CD4-positive, alpha-beta T cell treated with Interferon gamma for 1 hour (primary cell): ENCODE measurements around the gene DOCK4.

Experiments
- DNase-seq: peaks from one replicate; pipeline ENCODE4 v3.0.0-alpha.2; 2020

DOCK4 gene

DNA sequence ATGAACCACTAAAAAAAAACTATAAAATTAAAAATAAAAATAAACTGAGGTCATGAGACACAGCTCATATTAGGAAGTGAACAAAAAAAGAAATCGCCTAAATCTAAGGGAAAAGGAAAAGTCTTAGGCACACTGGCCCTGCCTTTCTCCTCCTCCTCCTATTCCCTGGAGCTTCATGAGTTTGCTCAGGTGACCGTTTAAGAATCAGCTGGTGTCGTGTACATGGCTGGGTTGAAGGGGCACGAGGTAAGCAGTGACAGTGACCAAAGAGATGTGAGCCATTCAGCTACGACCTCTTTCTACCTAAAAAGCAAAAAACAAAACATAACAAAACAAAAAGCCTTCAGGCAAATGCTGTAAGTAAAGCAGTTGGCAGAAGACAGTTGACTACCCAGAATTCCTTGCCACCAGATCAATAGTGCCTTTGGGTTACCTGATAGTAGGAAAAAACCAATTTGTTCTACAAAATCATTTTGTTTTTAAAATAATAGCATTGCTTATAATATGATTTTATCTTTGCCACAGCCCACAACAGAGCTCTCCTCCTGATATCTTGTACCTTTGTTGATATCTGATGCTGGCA, 135.4 kb downstream of the DOCK4 start:
- no peak for DNase-seq

DNA sequence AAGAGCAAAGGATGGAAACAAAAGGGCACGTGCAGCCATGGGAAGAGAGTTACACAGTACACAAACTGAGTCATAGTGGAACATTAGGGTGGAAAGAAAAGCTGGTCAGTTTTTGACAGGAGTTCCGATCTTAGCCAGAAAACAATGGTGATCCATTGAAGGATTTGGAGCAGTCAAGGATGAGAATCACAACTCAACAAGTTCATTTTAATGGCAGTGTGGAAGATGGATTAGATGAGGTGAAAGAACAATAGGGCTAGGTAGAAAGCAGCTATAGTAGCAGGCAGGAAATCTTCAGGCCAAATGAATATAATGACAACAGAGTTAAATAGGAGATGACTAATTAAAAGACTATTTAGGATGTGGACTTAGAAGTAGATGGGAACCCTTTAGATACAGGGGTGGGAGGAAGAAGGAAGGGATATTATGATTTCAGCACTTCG, 136.3 kb downstream of the DOCK4 start:
- DNase-seq, result no peak

DNA sequence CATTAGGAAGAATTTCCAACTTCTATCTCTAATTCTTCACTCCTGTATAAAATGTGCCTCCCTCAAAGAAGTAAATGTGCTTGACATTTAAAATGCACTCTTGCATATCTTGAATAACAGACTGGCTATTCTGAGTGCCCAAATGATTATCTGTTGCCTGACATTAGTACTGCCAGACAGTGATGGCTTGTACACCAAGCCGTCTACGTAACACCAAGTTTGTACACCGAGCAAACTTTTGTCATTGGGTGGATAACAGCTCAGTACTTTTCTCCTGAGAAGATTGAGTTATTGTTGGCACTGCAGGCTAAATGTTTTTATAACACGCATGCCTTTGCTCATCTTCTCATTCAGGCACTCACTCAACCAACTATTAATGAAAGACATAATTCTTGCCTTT, 137.2 kb downstream of the DOCK4 start:
- no peak for DNase-seq

DNA sequence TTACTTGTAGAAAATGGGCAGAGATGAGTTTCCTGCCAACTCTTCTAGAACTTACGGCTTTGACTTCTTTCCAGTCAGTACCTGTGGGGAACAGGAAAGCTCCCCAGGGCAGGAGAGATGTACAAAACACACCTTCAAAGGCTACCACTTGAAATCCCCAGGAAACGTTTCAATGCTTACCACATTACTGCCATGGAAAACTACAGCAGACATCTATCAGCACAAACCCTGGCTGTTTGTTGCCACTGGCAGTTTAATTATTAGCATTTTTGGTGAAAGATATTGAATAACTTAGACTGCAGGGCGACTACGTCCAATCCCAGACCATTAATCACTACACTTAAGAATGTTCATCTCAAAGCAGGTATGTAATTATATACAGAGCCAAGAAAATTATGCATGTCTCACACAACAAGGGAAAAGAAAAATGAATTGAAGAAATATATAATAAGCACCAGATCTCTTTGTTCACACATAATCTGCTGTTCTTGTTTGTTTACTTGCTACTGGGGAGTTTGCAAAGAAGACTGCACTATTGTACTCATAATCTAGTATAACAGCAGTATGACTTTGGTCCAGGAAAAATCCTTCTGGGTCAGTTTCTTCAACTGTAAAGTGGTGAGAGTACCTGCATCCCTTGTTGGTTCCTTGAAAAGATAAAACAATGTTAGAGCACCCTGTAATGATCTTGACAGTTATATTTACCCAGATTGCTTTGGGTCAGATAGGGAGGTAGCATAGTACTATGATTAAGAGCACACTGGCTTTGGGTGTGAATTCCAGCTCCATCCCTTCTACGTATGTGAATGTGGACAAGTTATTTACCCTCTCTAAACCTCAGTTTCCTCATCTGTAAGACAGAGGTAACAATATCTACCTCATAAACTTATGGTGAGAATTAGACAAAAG, 138.3 kb downstream of the DOCK4 start:
- no peak for DNase-seq

DNA sequence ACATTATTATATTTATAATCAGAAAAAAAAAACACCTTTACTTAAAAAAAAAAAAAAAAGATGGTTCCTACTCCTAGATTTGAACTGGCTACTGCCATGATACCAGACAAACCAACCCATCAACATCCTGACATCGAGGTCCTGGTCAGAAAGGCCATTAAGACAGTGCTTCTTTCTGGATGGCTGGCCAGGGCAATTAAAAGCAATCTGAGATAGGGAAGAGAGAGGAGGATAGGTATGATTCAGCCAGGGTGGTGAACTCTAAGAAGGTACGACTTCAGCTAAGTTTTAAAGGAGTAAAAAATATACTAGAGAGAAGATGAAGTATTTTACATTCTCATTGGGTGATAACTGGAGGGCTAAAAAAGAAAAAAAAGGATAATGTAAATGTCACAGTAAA, 139.0 kb downstream of the DOCK4 start:
- no peak for DNase-seq

DNA sequence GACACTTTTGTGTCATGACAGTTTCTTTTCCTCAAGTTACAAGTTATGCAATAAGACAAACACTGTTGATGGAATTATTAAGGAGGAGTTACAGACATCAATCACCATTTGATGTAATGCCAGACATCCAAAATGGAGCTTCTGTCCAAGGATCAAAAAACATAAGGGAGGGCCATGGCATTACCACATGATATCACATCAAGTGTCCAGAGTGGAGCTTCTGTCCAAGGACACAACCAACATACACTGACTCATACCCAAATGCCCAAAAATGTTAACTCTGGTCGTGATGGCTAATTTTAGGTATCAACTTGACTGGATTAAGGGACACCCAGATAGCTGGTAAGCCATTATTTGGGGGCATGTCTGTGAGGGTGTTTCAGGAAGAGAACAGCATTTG, 140.4 kb downstream of the DOCK4 start:
- no peak for DNase-seq

DNA sequence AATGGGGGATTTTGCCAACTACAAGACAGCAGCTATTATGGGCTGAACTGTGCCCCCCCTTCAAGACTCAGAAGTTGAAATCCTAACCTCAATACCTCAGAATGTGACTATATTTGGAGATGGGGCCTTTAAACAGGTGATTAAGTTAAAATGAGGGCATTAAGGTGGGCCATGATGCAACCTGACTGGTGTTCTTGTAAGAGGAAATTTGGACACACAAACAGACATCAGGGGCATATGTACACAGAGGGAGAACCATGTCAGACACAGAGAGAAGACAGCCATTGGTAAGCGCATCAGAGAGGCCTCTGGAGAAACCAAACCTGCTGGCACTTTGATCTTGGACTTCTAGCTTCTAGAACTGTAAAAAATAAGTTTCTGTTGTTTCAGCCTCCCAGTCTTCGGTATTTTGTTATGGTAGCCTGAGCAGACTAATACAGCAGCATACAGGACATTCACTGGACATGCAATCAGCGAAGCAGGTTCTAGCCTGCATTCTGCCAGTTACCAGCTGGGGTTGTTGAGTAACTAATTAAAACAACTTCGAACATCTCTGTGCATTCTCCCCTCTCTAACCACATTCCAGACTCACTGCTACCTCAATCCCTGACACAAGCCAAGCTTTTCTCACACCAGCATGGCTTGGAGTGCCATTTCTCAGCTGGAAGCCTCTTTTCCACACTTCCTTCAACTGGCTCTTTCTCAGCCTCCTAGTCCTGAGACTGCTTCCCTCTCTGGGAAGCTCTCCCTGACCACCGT, 141.4 kb downstream of the DOCK4 start:
- DNase-seq, result no peak

DNA sequence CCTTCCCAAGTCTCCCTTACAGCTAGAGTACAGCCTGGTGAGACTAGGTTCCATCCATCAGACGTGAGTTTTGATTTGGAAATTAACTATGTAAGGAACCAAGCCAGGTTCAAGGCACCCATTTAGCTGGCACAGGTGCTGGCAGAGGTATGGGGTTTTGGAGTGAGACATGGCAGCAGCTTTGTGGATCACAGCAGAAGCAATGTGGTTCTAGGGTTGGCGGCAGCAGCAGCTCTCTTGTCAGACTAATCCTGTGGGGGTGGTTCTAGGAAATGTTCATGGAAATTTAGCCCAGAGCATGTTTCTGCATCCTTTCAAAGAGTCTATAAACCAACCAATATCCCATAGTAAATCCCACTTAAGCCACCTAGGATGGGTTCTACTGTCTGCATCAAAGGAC, 142.2 kb downstream of the DOCK4 start:
- DNase-seq, result no peak

DNA sequence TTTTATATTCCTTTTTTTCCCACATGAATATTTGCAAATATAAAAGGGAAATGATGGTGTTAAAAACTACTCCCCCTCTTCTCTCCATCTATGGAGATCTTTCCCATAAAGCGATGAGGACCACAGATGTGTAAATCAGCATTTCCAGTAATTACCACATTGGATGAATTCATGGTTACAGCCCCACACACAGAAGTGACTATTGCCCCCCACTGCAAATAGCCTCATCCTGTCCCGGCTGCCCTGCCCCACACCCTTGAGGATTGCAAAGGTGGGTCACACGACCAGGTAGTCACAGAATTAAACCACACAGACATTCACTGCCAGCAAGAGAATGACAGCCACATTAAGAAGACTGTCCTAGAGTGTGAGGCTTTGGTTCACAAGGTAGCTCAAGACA, 145.1 kb downstream of the DOCK4 start:
- no peak for DNase-seq

- DNase-seq, result no peak
These were observed 145.6 kb downstream of the DOCK4 start for GRCh38 chr7:112060625-112061024.

GRCh38 chr7:112059675-112060074, 146.5 kb downstream of the DOCK4 start:
- no peak for DNase-seq

DNA sequence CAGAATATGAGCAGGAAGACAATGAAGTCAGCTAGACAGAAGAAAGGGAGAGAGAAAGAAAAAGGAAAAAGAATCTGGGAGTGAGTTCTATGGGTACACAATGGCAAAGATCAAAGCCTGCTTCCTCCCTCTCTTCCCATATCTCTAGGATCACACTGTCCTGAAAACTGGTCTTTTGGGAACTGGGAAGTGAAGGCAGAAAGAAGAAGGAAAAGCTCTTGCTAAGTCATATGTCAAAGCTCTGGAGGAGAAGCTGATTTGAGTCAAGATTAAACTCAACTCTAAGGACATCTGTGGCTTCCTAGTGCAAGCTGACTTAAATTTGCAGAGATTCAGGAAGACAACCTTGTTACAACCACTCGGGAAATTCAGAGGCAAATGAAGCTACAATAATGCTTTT, 147.5 kb downstream of the DOCK4 start:
- no peak for DNase-seq

DNA sequence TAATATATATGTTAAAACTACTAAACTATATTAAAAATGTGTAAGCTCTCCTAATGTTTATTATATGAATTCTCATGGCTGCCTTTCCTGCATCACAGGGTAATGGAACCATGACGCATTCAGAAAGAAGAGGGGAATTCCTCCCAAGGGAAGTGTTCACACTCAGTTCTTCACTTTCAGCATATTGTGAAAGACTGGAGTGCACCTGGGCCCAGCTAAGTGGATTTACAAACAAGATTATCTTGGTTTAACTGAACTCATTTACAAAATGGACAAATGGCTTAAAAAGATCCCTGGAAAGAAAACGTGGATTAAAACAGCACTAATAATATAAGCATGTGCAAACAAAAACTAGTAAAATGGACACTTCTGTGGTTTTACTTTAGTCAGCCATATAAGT, 149.8 kb downstream of the DOCK4 start:
- no peak for DNase-seq

DNA sequence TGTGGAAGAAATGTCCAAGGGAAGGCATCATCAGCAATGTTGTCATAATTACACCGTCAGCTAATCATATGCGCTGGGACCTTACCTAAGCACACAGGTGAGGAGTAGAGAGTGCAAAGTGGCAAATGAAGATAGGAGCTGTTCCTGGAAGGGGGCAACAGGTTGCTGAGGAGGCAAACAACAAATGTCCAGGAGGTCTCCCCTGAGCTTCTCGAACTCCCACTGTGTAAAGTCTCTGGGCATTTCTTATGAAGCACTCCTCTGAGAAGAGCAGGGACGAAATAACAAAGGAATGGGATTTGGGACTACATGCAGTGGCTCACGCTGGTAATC, 152.5 kb downstream of the DOCK4 start:
- DNase-seq, result no peak

GRCh38 chr7:112052993-112053736, 153.0 kb downstream of the DOCK4 start:
- DNase-seq, result no peak

GRCh38 chr7:112052498-112052897, 153.7 kb downstream of the DOCK4 start:
- no peak for DNase-seq

DNA sequence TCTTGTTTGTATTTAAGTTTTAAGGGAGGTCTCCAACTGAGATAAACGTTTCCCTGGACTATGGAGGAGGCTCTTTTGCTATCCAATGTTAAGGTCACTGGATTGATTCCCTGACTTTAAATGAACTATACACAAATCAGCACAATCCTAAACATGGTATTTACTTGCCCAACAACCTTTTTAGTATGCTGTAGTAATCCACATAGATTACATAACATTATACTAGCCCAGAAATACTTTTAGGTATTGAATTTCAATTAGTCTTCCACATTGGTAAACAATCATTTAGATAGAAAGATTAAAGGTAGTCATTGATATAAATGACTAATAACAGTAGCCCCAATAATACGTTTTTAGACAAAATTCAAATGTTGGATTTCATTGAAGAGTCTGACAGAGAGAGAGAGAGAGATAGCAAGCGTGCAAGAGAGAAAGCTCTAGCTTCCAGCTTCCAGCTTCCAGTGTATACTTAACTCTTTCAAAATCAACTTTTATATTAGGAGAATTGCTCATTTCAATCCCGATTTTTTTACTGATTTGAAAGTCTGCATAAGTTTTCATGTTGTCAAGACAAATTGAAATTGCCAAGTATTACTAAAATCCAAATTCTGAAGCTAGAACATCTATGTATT, 155.8 kb downstream of the DOCK4 start:
- no peak for DNase-seq

GRCh38 chr7:112049555-112050249, 156.5 kb downstream of the DOCK4 start:
- no peak for DNase-seq

- no peak for DNase-seq
These were observed 158.8 kb downstream of the DOCK4 start for GRCh38 chr7:112047421-112047820.

DNA sequence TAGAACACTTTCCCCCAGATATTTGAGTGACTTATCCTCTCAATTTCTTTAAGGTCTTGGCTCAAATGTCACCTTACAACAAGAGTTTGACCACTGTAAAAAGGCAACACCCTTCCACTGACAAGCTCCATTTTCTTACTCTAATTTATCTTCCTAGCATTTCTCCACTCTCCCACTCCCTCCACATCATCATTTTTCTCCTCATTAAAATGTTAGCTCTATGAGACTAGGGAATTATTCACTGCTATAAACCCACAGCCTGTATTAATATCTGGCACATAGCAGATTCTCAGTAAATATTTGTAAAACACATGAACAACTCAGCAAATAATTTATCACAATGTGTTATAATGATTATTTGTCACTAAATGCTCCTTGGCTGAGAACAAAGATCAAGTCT, 161.0 kb downstream of the DOCK4 start:
- DNase-seq, result no peak

DNA sequence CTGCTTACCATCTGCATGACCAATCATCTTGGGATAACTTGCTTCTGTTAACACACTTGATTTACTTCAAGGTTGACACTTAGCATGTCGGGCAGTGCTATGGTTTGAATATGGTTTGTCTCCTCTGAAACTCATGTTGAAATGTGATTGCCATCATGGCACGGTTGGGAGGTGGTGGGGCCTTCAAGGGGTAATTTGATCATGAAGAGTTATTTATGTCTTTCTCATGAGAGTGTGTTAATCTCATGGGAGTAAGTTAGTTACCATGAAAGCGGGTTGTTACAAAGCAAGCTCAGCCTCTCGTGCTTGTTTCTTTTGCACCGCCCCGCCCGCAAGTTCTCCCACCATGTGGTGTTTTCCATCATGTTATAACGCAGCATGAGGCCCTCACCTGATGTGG, 163.6 kb downstream of the DOCK4 start:
- no peak for DNase-seq

DNA sequence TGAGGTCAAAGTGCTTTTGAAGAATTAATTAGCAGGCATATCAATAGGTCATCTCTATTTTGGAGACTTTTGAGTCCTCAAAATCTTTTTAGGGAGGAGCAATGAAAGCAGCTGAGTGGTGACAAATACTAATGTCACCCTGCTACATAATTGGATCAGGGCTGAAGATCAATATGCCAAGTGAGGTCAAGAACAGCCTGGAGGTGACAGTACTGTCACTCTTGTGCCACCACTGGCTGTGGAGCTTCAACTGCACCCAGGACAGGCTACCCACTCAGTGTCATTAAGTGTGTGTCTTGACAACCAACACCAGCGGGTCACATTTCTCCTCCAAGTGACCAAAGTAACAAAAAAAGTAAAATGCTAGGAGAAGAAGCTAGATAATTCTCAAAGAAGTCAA, 167.8 kb downstream of the DOCK4 start:
- no peak for DNase-seq
